Activated gamma-delta T cell treated with Interleukin-2 at 50 U/mL for 16 hours (primary cell): ENCODE results near the gene ZC3HAV1L.
"Not testable (repeated sequence)": the region's sequence is repeated elsewhere in the genome, so short reads cannot be mapped to it uniquely, and the experiment has no call there.

Experiments
- DNase-seq: peaks from one replicate; pipeline ENCODE4 v3.0.0-alpha.2; 2020

Gene ZC3HAV1L

GRCh38 chr7:139011373-139011772 is 24.5 kb downstream of the ZC3HAV1L start:
- DNase-seq: no peak

- no peak for DNase-seq
These were observed 31.3 kb downstream of the ZC3HAV1L start for GRCh38 chr7:139004321-139005090.

GRCh38 chr7:138999414-138999813 is 36.4 kb downstream of the ZC3HAV1L start:
- DNase-seq: no peak

GRCh38 chr7:138992052-138992531 is 43.8 kb downstream of the ZC3HAV1L start:
- DNase-seq: no peak

GRCh38 chr7:138987686-138988085 is 48.2 kb downstream of the ZC3HAV1L start:
- DNase-seq: no peak

GRCh38 chr7:138982204-138982623 is 53.6 kb downstream of the ZC3HAV1L start:
- no peak for DNase-seq

- DNase-seq: peak; percentile 33
These were observed 54.3 kb downstream of the ZC3HAV1L start, which contains the start of gene KIAA1549 for GRCh38 chr7:138981332-138982203. TSS of gene KIAA1549 (minus strand) at chr7:138981389. CDS start at chr7:138981269, 120 bp downstream.

- no peak for DNase-seq
These were observed 55.1 kb downstream of the ZC3HAV1L start for GRCh38 chr7:138980563-138981291.

GRCh38 chr7:138979988-138980562 is 55.8 kb downstream of the ZC3HAV1L start:
- no peak for DNase-seq

- no peak for DNase-seq
These were observed 56.4 kb downstream of the ZC3HAV1L start for GRCh38 chr7:138979226-138979979.

GRCh38 chr7:138978541-138979184 is 57.2 kb downstream of the ZC3HAV1L start:
- DNase-seq: no peak

GRCh38 chr7:138976161-138976560 is 59.7 kb downstream of the ZC3HAV1L start:
- DNase-seq: not testable (repeated sequence)
